Uterus (tissue), 2 donors: Measurements from ENCODE around the gene CHPF.

ENCODE experiments used
- POLR2A ChIP-seq, 2 donors: fragments of 450-650 bp; IDR thresholded peaks; one replicate each; pipeline ENCODE4 v1.6.1; 2016; ENCODE audit warnings: antibody characterized with exemption in 2 of 2, mild to moderate bottlenecking in 1 of 2, moderate library complexity in 1 of 2
- TF ChIP-seq, protein P1 (sequence below), 4 experiments: fragments of 200-600 bp in 2 of 4; fragments of 450-650 bp in 2 of 4; sonication (generic) in 2 of 4; IDR thresholded peaks; one replicate each; pipeline ENCODE4 v1.5.1; 2016 to 2019; ENCODE audit warnings: antibody characterized with exemption in 4 of 4, mild to moderate bottlenecking in 2 of 4, moderate library complexity in 1 of 4

- TF ChIP-seq, protein P1, sequence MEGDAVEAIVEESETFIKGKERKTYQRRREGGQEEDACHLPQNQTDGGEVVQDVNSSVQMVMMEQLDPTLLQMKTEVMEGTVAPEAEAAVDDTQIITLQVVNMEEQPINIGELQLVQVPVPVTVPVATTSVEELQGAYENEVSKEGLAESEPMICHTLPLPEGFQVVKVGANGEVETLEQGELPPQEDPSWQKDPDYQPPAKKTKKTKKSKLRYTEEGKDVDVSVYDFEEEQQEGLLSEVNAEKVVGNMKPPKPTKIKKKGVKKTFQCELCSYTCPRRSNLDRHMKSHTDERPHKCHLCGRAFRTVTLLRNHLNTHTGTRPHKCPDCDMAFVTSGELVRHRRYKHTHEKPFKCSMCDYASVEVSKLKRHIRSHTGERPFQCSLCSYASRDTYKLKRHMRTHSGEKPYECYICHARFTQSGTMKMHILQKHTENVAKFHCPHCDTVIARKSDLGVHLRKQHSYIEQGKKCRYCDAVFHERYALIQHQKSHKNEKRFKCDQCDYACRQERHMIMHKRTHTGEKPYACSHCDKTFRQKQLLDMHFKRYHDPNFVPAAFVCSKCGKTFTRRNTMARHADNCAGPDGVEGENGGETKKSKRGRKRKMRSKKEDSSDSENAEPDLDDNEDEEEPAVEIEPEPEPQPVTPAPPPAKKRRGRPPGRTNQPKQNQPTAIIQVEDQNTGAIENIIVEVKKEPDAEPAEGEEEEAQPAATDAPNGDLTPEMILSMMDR (IDR thresholded peaks at IDR 0.05), result no peak
- TF ChIP-seq POLR2A (IDR thresholded peaks at IDR 0.05), result no peak
These were observed 50.5 kb downstream of the CHPF start for GRCh38 chr2:219493086-219493485.
